Endothelial cell of umbilical vein (primary cell): Measurements from ENCODE around the gene FBXW4.

Experiments used
- EZH2 ChIP-seq: IDR thresholded peaks from 2 replicates; pipeline ENCODE4 v1.6.1; 2012; ENCODE audit warnings: borderline replicate concordance, low read depth, mild to moderate bottlenecking, moderate library complexity, low read length, inconsistent platforms; ENCODE audit not compliant: severe bottlenecking
- POLR2A ChIP-seq: IDR thresholded peaks from 2 replicates; pipeline ENCODE4 v1.6.1; 2012; ENCODE audit warnings: low read depth, mild to moderate bottlenecking, control low read depth, low read length

GRCh38 chr10:101695404-101695890 lies 477 bp upstream of the FBXW4 start:
- no peak for TF ChIP-seq EZH2
- TF ChIP-seq POLR2A, result no peak
